Adrenal gland (tissue), 5 donors: Measurements from ENCODE around the gene ZNF473.
"Not testable (repeated sequence)": the region's sequence is repeated elsewhere in the genome, so short reads cannot be mapped to it uniquely, and the experiment has no call there.

Experiments used
- POLR2A ChIP-seq, 2 donors: fragments of 450-650 bp; IDR thresholded peaks; one replicate each; pipeline ENCODE4 v1.6.1; 2017; ENCODE audit warnings: antibody characterized with exemption in 2 of 2, mild to moderate bottlenecking in 2 of 2, moderate library complexity in 1 of 2
- TF ChIP-seq, protein P1 (sequence below), 6 experiments: fragments of 450-650 bp in 4 of 6; fragments of 200-600 bp in 2 of 6; sonication (generic) in 1 of 6; IDR thresholded peaks; 1 replicate in 5 of 6; 2 replicates in 1 of 6; pipeline versions ENCODE4 v1.5.1 to v1.8.0; 2016 to 2021; ENCODE audit warnings: antibody characterized with exemption in 6 of 6, mild to moderate bottlenecking in 2 of 6, moderate library complexity in 1 of 6
- donor health status: DM: no; HTN: no; CAD: no.

DNA sequence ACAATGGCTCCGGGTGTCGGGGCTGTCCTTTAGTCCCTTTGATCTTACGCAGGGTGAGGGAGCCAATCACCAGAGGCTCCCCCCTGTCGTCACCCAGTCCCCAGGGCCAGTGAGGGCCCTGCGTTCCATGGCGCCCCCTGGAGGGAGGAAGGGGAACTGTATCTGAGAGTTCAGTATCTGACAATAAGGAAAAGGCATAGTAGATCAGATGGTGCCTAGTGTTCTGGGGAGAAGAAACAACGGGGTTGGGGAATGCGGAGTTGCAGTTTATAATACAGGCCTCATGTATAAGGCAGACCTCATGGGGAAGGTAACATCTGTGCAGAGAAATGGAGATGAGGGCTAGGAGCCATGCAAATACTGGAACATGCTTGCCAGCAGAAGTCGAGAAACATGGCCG lies 66.8 kb downstream of the ZNF473 start:
- TF ChIP-seq, protein P1, sequence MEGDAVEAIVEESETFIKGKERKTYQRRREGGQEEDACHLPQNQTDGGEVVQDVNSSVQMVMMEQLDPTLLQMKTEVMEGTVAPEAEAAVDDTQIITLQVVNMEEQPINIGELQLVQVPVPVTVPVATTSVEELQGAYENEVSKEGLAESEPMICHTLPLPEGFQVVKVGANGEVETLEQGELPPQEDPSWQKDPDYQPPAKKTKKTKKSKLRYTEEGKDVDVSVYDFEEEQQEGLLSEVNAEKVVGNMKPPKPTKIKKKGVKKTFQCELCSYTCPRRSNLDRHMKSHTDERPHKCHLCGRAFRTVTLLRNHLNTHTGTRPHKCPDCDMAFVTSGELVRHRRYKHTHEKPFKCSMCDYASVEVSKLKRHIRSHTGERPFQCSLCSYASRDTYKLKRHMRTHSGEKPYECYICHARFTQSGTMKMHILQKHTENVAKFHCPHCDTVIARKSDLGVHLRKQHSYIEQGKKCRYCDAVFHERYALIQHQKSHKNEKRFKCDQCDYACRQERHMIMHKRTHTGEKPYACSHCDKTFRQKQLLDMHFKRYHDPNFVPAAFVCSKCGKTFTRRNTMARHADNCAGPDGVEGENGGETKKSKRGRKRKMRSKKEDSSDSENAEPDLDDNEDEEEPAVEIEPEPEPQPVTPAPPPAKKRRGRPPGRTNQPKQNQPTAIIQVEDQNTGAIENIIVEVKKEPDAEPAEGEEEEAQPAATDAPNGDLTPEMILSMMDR (IDR thresholded peaks at IDR 0.05), result not testable (repeated sequence)
- TF ChIP-seq POLR2A (IDR thresholded peaks at IDR 0.05), result not testable (repeated sequence)
